ENCODE results near the gene FXR2. TPM values are rescaled to one million over a fixed set of nuclear protein-coding genes. Genes with fewer than 3 reads are reported as not detected.

FXR2 gene
- total RNA-seq, 2 donors from 2014 or later = 70.3 to 83.6 TPM

DNA sequence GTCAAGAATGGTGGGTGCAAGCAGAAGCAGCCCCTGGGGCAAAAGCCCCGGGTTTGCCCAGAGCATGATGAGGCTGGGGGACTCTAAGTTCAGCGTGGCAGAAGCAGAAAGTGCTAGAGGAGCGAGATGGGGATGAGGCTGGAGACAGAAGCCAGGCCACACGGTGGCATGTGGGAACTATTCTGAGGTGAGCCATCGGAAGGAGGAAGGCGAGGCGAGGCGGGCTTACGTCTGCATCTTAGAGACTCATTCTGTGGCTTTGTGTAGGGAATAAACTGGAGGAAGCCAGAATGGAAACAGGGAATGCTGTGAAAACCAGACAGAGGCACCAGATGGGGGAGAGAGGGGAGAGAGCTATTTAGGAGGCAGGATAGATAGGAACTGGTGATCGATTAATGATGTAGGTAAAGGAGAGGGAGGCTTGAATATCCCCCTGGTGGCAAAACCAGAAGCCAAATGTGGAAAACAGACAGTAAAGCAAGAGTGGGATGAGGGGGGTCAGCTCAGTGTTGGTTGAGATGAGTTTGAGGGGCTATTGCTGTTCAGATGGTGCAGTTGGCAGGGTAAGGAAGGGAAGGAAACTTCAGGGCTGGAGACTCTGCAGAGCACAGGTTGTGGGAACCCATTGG, 59.3 kb downstream of the FXR2 start:
- Histone ChIP-seq H3K36me3 (no peaks in the 10 kb centered on the region), H3K27ac (no peak overlapping the region), H3K4me1 (peaks cover 0 to 39% of the 10 kb centered on the region in 2 donors), H3K4me3 (no peak overlapping the region), H3K9me3 (no peaks in the 10 kb centered on the region), H3K27me3 (no peaks in the 10 kb centered on the region)
- DNase-seq (ENCODE audit: low spot score) = no peak
- TF ChIP-seq, protein P1, sequence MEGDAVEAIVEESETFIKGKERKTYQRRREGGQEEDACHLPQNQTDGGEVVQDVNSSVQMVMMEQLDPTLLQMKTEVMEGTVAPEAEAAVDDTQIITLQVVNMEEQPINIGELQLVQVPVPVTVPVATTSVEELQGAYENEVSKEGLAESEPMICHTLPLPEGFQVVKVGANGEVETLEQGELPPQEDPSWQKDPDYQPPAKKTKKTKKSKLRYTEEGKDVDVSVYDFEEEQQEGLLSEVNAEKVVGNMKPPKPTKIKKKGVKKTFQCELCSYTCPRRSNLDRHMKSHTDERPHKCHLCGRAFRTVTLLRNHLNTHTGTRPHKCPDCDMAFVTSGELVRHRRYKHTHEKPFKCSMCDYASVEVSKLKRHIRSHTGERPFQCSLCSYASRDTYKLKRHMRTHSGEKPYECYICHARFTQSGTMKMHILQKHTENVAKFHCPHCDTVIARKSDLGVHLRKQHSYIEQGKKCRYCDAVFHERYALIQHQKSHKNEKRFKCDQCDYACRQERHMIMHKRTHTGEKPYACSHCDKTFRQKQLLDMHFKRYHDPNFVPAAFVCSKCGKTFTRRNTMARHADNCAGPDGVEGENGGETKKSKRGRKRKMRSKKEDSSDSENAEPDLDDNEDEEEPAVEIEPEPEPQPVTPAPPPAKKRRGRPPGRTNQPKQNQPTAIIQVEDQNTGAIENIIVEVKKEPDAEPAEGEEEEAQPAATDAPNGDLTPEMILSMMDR (IDR thresholded peaks at IDR 0.05) = no peak

DNA sequence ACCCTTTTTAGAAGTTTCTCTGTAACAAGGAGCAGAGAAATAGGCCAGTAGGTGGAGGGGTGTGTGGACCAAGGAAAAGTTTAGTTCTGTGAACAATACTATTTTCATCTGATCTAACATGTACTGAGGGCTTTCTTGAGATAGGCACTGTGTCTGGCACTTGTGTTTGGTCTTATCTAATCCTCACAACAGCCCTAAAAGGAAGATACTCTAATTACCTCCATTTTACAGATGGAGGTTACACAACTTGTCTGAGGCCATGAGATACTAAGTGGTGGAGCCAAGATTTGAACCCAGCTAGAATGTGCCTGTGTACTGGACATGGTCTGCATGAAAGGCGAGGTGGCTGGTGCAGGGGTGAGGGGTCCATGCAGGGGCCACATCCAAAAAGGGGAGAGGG, 61.3 kb downstream of the FXR2 start:
- Histone ChIP-seq H3K27me3 (no peaks in the 10 kb centered on the region), H3K36me3 (no peaks in the 10 kb centered on the region), H3K4me3 (no peak overlapping the region), H3K4me1 (peaks cover 0 to 32% of the 10 kb centered on the region in 2 donors), H3K9me3 (no peaks in the 10 kb centered on the region), H3K27ac (no peak overlapping the region)
- TF ChIP-seq, protein P1 (IDR thresholded peaks at IDR 0.05) = no peak
- DNase-seq (ENCODE audit: low spot score) = no peak

DNA sequence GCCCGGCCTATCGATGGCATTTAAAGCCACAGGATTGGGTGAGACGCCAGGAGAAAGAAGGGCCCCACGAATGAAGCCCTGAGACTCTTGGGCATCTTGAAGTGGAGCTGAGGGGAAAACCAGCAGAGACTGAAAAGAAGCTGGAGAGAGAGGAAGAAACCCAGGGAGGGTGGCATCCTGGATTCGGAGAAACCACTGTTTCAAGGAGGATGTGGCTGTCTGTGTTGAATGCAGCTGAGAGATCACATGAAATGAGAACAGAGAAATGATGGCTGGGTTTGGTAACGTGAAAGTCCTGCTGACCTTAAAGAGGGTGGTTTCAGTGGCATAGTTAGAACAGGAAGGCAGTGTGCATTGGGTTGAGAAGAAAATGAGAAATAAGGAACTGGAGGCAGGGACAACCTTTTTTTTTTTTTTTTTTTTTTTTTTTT, 62.1 kb downstream of the FXR2 start:
- DNase-seq (ENCODE audit: low spot score) = no peak

DNA sequence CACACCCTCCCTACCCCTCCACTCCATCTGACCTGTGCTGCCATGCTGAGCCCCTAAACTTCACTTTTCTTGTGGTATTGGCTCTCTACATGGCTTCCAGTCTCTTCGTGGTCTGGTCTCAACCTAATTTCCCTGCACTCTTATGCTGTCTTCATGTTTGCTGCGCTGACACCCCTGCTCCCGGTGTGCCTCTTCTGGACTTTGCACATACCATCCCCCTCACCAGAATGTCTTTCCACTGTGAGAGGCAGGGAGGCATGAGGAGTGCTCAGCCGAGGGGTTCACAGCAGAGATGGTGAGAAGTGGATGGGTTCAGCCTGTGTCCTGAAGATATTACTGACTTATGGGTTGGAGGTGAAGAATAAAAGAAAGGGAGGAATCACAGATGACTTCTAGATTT, 63.3 kb downstream of the FXR2 start:
- Histone ChIP-seq H3K27ac (no peak overlapping the region), H3K4me3 (no peak overlapping the region), H3K27me3 (no peaks in the 10 kb centered on the region), H3K9me3 (no peaks in the 10 kb centered on the region), H3K4me1 (peaks cover 0 to 22% of the 10 kb centered on the region in 2 donors), H3K36me3 (no peaks in the 10 kb centered on the region)
- no peak for DNase-seq (ENCODE audit: low spot score)
- TF ChIP-seq, protein P1 (IDR thresholded peaks at IDR 0.05) = no peak

More for the DNA sequence above, 62.1 kb downstream of the FXR2 start:
- Histone ChIP-seq H3K4me3 (no peak overlapping the region), H3K27ac (no peak overlapping the region), H3K9me3 (no peaks in the 10 kb centered on the region), H3K36me3 (no peaks in the 10 kb centered on the region), H3K27me3 (no peaks in the 10 kb centered on the region), H3K4me1 (peaks cover 0 to 30% of the 10 kb centered on the region in 2 donors)
- TF ChIP-seq, protein P1 (IDR thresholded peaks at IDR 0.05) = no peak

DNA sequence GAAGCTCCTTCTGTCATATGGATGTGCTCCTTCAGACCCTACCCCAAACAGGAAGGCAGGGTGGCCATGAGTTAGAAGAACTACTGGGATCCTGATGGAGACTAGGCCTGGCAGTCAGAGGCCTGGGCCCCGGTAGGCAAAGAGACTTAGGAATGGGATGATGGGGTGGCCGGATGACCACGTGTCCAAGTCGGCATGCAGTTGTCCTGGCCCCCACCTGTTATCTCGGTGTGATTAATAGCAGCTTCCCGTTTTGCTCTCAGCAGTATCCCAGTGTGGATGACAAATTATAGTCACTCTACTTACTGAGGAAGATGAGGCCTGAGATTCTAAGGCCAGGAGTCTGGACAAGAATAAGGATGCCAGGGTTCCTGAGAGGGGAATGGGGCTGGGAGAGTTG, 64.4 kb downstream of the FXR2 start:
- DNase-seq (ENCODE audit: low spot score) = no peak
- Histone ChIP-seq H3K36me3 (no peaks in the 10 kb centered on the region), H3K4me3 (no peak overlapping the region), H3K27me3 (no peaks in the 10 kb centered on the region), H3K27ac (peak overlapping the region; percentile 80 to 95), H3K4me1 (peaks cover 0 to 22% of the 10 kb centered on the region in 2 donors), H3K9me3 (no peaks in the 10 kb centered on the region)
- TF ChIP-seq, protein P1 (IDR thresholded peaks at IDR 0.05) = no peak

Measured in right atrium auricular region (tissue), 2 donors.